Iris pigment epithelial cell (primary cell): ENCODE results near the gene RCBTB2.
"Not testable (repeated sequence)": the region's sequence is repeated elsewhere in the genome, so short reads cannot be mapped to it uniquely, and the experiment has no call there.

Source experiments
- DNase-seq: peaks from one replicate; pipeline ENCODE4 v3.0.0-alpha.2; 2011; ENCODE audit warnings: low read depth

The RCBTB2 gene

DNA sequence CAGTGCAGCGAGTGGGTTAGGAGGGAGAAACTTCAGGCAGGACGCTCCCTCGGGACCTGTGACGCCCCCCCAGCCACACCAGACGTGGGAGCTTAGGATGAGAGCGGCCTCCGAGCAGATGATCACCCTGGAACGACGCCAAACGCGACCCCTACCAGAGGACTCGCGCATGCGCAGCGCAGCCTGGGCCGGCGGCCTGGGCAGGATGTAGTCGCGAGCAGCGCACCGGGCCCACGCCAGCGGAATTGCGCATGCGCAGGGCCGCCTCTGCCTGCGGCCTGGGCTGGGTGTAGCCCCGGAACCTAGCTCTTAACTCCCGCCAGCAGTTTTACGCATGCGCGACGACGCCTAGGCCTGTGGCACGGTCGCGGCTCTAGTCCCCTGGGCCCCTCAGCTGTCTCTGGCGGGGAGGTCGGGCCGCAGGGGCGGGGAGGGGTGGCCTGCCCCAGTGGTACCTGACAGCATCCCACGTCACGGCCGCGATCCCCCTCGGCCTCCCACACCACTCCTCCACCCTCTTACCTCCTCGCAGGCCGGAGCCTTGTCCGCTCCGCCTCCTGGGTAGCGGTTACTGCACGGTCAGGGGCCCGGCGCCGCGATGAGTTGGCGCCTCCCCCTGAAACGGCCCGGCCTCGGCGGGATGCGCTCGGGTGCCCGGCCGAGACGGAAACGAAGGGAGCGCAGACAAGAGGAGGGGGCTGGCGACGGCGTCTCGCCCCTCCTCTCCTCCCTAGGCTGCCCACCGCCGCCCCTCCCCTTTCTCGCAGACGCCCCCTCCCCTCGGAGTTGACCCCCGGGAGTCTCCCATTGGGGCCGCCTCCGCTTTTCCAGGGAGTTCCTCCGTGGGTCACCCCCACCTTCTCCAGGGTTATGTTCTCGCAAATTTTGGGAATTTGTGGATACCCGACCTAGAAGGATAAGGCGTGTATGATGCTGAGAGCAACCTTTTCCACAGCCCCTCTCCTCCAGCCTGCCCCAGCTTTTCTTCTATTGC lies at the start of gene RCBTB2:
Gene RCBTB2 (minus strand): TSS at position 575 of the 994 bp plus-strand sequence. CDS start 11,141 bp downstream, outside the sequence.
- DNase-seq, result peak; percentile 95

DNA sequence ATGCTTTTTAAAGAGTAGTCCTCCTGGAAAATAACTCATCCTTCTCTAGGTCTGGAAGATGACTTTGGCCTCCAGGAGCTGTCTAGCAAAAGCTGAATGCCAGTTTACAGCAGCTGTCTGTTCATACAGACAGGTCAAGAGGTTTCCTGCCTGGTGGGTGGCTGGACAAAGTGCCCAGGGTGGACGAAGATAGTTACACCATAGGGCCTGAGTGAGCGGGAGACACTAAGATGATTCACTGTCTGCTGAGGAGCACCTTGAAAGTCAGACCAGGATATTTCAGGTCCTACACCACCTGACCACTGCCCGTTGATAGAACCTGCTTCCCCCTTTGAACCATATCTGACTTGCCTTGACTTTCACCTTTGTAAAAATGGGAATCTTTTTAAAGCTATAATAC lies 49.2 kb upstream of the RCBTB2 start:
- no peak for DNase-seq

GRCh38 chr13:48580896-48581295 lies 48.0 kb upstream of the RCBTB2 start:
- DNase-seq, result no peak

- peak; percentile 47 for DNase-seq
Observed at GRCh38 chr13:48580185-48580803, 47.4 kb upstream of the RCBTB2 start.

DNA sequence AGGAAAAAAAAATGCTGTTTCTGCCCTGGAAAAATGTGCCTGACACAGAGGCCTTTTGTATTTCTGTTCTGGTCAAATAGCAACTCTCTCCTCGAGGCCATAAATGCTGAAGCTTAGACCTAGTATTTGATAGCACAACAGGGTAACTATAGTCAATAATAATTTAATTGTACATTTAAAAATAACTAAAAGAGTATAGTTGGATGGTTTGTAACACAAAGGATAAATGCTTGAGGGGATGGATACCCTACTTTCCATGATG lies 47.0 kb upstream of the RCBTB2 start:
- DNase-seq, result not testable (repeated sequence)

DNA sequence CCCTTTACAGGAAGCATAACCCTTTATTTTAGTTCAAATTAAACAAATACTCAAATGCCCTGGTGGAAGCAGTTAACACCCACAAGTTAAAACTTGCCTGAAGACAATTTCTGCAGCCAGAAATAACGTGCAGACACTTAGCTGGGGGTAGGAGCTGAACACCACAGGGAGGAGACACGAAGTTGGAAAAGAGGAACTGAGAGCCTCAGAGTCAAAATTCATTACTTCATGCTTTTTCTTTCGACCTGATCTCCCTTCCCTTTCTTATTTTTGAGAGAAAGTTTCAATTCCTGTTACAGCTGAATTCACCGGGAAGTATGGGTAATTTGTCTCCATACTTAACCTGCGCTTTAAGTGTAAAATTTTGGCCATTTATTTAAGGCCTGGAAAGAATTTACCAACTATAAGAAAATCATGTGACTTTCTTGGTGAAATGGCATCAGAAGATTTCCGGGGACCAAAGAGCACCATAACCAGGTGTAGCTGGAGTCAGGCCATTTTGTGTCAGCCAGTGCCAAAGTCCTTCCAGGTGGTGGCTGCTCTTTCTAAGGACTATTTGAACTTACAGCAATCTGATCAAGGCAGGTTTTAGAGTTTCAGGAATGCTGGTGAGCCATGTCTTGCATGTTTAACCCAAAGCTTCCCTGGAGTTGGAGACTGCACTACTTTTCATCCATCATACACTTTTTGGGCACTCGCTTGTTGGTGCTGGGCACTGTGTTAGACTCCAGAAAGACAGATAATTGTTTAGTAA lies 46.5 kb upstream of the RCBTB2 start:
- DNase-seq, result no peak

DNA sequence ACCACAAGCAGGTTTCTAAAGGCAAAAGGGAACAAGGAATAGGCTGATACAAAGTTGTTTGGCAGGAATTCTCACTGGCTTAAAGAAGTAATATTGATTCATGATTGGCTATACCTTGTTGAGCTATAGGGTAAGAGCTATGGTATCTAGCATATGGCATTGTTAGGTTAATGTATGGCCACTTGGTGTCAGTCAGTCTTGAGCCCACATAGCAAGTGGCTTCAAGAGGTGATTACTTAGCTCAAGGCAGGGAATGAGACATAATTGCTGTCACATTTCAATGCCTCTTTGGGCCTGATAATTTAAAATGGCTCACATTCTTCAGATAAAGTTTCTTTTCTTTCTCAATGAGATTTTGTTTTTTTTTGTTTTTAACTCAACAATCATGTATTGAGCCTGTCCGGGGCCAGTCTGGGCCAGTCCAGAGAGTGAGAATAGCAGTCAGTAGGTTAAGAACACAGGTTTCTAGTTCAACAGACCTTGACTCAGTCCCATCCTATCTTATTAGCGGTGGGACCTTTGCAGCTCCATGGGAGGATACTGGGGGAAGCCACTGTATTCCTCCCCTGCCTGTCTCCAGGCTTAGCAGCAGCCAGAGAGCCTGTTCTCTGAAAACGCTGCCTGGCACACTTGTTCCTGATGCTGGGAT lies 45.8 kb upstream of the RCBTB2 start:
- no peak for DNase-seq

DNA sequence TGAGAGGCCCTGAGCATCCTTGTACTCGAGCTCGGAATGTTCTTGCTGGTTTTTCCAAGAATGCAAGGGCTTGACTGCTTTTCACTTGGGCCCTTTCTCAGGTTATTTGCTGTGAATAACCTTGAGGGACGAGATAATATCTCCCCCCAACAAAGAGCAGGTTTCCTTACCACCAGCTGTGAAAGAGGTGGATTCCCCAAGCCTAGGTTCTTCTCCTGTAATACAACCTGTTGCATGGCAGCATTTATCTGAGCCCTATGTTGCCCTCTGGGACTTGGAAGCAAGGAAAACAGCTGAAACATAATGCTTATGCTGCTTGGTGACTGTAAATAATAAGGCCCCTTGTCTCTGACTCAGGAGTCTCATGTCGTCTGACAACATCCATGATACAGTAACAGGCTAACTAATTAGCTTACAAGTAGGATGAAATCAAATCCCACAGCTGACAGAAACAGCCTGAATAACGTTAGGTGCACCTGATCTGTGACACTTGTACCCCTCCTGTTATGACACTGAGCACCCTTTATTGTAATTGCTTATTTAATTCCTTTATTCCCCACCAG lies 43.6 kb upstream of the RCBTB2 start:
- DNase-seq, result no peak

GRCh38 chr13:48575031-48575430 lies 42.2 kb upstream of the RCBTB2 start:
- no peak for DNase-seq

GRCh38 chr13:48574041-48574796 lies 41.3 kb upstream of the RCBTB2 start:
- no peak for DNase-seq

GRCh38 chr13:48573213-48574007 lies 40.5 kb upstream of the RCBTB2 start:
- no peak for DNase-seq

DNA sequence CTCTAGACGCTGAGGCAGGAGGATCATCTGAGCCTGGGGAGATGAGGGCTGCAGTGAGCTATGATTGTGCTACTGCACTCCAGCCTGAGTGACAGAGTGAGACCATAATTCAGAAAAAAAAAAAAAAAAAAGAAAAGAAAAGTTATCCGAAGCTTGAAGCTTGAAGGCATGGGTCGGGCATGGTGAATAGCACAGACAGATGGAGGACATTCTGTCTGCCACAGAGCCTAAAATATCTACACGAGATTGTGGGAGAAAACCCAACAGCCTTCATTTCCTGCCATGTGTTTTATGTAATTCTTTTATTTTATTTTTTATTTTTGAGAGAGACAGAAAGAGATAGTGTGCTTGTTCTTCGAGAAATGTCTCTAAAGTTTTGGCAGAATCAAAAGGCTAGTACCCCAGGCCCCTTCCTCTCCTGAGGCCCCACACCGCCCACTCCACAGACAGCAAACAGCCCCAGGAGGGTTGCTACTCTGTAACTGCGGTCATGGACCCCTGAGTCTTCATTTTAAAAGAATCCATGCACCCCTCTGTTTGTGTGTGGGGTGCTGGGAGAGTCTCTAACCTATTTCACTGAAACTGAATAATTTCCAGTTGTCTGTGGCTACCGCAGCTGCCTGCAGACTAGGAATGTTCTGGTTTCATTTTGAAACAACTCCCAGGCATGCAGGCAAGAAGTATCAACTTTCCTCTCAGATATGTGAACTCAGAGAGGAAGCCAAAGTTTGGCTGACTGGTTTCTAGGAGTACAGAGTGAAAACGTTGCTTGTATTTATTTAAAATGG lies 38.4 kb upstream of the RCBTB2 start:
- peak; percentile 88 for DNase-seq

GRCh38 chr13:48570216-48570828 lies 37.4 kb upstream of the RCBTB2 start:
- DNase-seq, result no peak

DNA sequence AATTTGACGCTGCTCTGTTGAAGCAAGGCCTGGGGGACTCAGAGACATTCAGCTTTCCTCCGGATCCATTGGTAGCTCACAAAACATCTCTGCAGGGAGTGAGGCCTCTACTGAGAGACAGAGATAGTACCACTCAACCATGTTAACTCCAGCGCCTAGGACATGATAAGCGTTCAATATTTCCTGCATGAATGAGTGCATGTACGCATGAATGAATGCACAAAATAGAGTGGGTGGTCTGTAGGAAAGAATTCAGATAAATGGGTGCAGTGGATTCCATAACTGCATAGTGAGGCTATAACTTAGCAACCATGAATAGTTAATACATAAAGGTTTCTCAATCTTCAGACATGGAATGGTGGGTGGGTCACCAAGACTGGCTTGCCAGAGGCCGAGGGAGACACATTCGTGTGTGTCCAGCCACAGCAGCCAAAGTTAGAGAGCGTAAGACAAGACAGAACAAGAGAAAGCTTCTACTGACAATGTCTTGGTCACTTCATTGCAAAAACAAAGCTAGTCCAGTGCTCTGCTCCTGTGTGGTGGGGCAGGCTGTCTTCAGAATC lies 36.3 kb upstream of the RCBTB2 start:
- no peak for DNase-seq

- no peak for DNase-seq
Observed at GRCh38 chr13:48568370-48569103, 35.7 kb upstream of the RCBTB2 start.

DNA sequence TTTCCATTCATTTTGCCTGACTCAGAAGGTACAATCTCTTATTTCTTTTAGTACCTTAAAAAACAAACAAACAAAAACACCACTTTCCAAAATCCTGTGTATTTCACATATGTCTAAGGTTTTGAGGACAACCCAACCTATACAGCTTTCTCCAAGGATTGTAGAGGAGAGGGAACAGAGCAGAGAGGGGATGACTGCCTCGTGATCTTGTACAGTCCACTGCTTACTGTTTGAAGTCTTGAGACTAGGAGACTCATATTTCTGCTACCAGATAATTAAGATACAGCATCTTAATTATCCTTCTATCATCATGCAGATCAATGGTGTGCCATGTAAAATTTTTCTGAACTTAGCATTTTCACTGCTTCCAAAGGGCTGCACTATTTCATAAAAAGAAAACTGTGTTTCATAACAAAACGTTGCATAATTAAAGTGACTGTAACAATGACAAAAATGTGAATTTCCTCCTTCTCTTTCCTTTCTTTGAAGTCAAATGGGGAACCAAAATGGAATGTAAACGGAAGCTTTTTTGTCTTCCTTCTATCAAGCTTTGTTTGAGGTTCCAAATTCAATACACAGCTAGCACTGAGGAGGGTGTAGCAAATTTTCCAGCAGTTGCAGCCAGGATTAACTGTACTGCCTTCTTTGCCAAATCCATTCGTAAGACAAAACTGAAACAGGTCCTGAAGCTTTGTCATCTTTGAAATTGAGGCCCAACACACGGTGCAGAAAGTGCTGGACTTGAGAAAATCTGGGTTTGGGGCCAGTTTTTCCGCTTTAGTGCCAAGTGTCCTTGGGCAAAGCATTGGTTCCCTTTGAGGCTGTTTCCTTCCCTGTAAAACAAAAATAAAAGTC lies 34.9 kb upstream of the RCBTB2 start:
- DNase-seq, result peak; percentile 87

GRCh38 chr13:48564056-48564455 lies 31.2 kb upstream of the RCBTB2 start:
- DNase-seq, result peak; percentile 68
